IMR-90 (cell line): ENCODE results near the gene GLRX2. TPM values are rescaled to one million over a fixed set of nuclear protein-coding genes. Genes with fewer than 3 reads are reported as not detected.

Source experiments
- ATAC-seq: fragments of 200-7000 bp; cut with Tn5 transposase; 2 replicates; pipeline ENCODE4 v1.9.1; 2020; ENCODE audit warnings: low read depth, mild to moderate bottlenecking, moderate library complexity
- BruUV-seq: library from RNA; stranded (reverse); fragments of 400-500 nt; replicated peaks from 2 replicates; lab custom pipeline; 2021; lab: Mats Ljungman, UMichigan
- CTCF ChIA-PET: fragments of 300-600 bp; formaldehyde crosslinking; extraction: SDS; loops from one replicate; lab custom pipeline; 2021; ENCODE audit warnings: antibody characterized with exemption; lab: Yijun Ruan, JAX
- POLR2A ChIA-PET: fragments of 300-600 bp; sonication (Branson Sonifier 250); formaldehyde crosslinking; loops from one replicate; lab custom pipeline; 2022; ENCODE audit warnings: antibody characterized with exemption; ENCODE audit not compliant: unreplicated experiment; lab: Charles Lee
- DNase-seq: peaks from one replicate; pipeline ENCODE4 v3.0.0; 2013
- H2AFZ ChIP-seq: replicated peaks from 2 replicates; pipeline ENCODE3; 2013; ENCODE audit warnings: low read length, mild to moderate bottlenecking; ENCODE audit not compliant: poor library complexity
- H2AK5ac ChIP-seq: 2 replicates; pipeline ENCODE4 v1.6.1; 2013; ENCODE audit warnings: low read depth, low read length, inconsistent platforms
- H2AK9ac ChIP-seq: replicated peaks from 2 replicates; pipeline ENCODE3; 2013; ENCODE audit warnings: mild to moderate bottlenecking, low read depth, low read length, moderate library complexity; ENCODE audit not compliant: poor library complexity
- H2BK120ac ChIP-seq: 2 replicates; pipeline ENCODE4 v1.6.1; 2013; ENCODE audit warnings: low read depth, low read length, inconsistent platforms
- H2BK15ac ChIP-seq: 3 replicates; pipeline ENCODE4 v1.6.1; 2013; ENCODE audit warnings: low read depth, low read length, inconsistent platforms
- H2BK20ac ChIP-seq: 2 replicates; pipeline ENCODE4 v1.6.1; 2013; ENCODE audit warnings: low read depth, mild to moderate bottlenecking, inconsistent platforms, low read length, moderate library complexity
- H2BK5ac ChIP-seq: 2 replicates; pipeline ENCODE4 v1.6.1; 2013; ENCODE audit warnings: mild to moderate bottlenecking, low read depth, low read length, inconsistent platforms; ENCODE audit not compliant: poor library complexity, severe bottlenecking
- H3K14ac ChIP-seq: replicated peaks from 2 replicates; pipeline ENCODE4 v1.6.1; 2013; ENCODE audit warnings: low read depth, low read length, inconsistent platforms
- H3K18ac ChIP-seq: 2 replicates; pipeline ENCODE4 v1.6.1; 2013; ENCODE audit warnings: low read depth, low read length, control low read depth
- H3K23ac ChIP-seq: 2 replicates; pipeline ENCODE4 v1.6.1; 2013; ENCODE audit warnings: low read depth, low read length, inconsistent platforms
- H3K27ac ChIP-seq: 2 replicates; pipeline ENCODE4 v1.5.1; 2013; ENCODE audit warnings: mild to moderate bottlenecking, control low read depth, low read length; ENCODE audit not compliant: insufficient read depth
- H3K27me3 ChIP-seq: 2 replicates; pipeline ENCODE4 v1.6.1; 2013; ENCODE audit warnings: low read length; ENCODE audit not compliant: control insufficient read depth, insufficient read depth
- H3K36me3 ChIP-seq: 2 replicates; pipeline ENCODE4 v1.6.1; 2013; ENCODE audit warnings: low read length, mixed read lengths; ENCODE audit not compliant: control insufficient read depth, insufficient read depth
- H3K4ac ChIP-seq: 2 replicates; pipeline ENCODE4 v1.6.1; 2013; ENCODE audit warnings: low read depth, low read length, inconsistent platforms
- H3K4me1 ChIP-seq: 2 replicates; pipeline ENCODE4 v1.6.1; 2013; ENCODE audit warnings: low read length, mixed read lengths; ENCODE audit not compliant: control insufficient read depth, insufficient read depth
- H3K4me2 ChIP-seq: 2 replicates; pipeline ENCODE4 v1.6.1; 2013; ENCODE audit warnings: low read depth, mild to moderate bottlenecking, control low read depth, low read length, moderate library complexity
- H3K4me3 ChIP-seq: 2 replicates; pipeline ENCODE4 v1.5.1; 2013; ENCODE audit warnings: low read depth, mild to moderate bottlenecking, control low read depth, low read length, moderate library complexity; ENCODE audit not compliant: insufficient read depth
- H3K56ac ChIP-seq: 2 replicates; pipeline ENCODE4 v1.6.1; 2013; ENCODE audit warnings: low read length, inconsistent platforms; ENCODE audit not compliant: insufficient read depth; ENCODE audit errors: extremely low read depth
- H3K79me1 ChIP-seq, 2 experiments: 2 replicates each; pipeline ENCODE4 v1.6.1; 2013; ENCODE audit warnings: low read length in 2 of 2, inconsistent platforms in 1 of 2, low read depth in 1 of 2
- H3K9ac ChIP-seq: 2 replicates; pipeline ENCODE4 v1.6.1; 2013; ENCODE audit warnings: low read depth, low read length, control low read depth
- H3K9me1 ChIP-seq: 2 replicates; pipeline ENCODE4 v1.6.1; 2013; ENCODE audit warnings: low read length, inconsistent platforms; ENCODE audit not compliant: insufficient read depth
- H3K9me3 ChIP-seq: 2 replicates; pipeline ENCODE4 v1.6.1; 2013; ENCODE audit warnings: low read length; ENCODE audit not compliant: control insufficient read depth, insufficient read depth
- H4K20me1 ChIP-seq: 2 replicates; pipeline ENCODE4 v1.6.1; 2013; ENCODE audit warnings: low read length, inconsistent platforms; ENCODE audit not compliant: insufficient read depth
- H4K5ac ChIP-seq: 2 replicates; pipeline ENCODE4 v1.6.1; 2013; ENCODE audit warnings: mild to moderate bottlenecking, low read depth, low read length, control low read depth
- H4K8ac ChIP-seq, 2 experiments: 2 replicates each; pipeline ENCODE4 v1.6.1; 2013; ENCODE audit warnings: low read depth in 2 of 2, low read length in 2 of 2, control low read depth in 1 of 2, inconsistent platforms in 1 of 2
- H4K91ac ChIP-seq: 2 replicates; pipeline ENCODE4 v1.6.1; 2013; ENCODE audit warnings: low read depth, low read length, inconsistent platforms; ENCODE audit not compliant: insufficient read depth
- BHLHE40 ChIP-seq: fragments of 150-350 bp; IDR thresholded peaks from 2 replicates; pipeline ENCODE4 v1.6.1; 2016; ENCODE audit warnings: mild to moderate bottlenecking, low read depth, low read length
- CEBPB ChIP-seq: IDR thresholded peaks from 2 replicates; pipeline ENCODE4 v1.6.1; 2012; ENCODE audit warnings: low read depth, low read length, improper control_type of control experiment
- CHD1 ChIP-seq: IDR thresholded peaks from 2 replicates; pipeline ENCODE4 v1.6.1; 2012; ENCODE audit warnings: low read depth, low read length, improper control_type of control experiment
- CTCF ChIP-seq: conservative IDR thresholded peaks from 2 replicates; pipeline ENCODE4 v1.5.1; 2012; ENCODE audit warnings: mild to moderate bottlenecking, low read depth, low read length, improper control_type of control experiment
- ELK1 ChIP-seq: fragments of 150-350 bp; IDR thresholded peaks from 2 replicates; pipeline ENCODE4 v1.6.1; 2016; ENCODE audit warnings: low read depth, mild to moderate bottlenecking, low read length, moderate library complexity, borderline replicate concordance
- FOS ChIP-seq: fragments of 150-350 bp; IDR thresholded peaks from 2 replicates; pipeline ENCODE4 v1.6.1; 2016; ENCODE audit warnings: low read depth, low read length
- MAFK ChIP-seq: IDR thresholded peaks from 2 replicates; pipeline ENCODE4 v1.6.1; 2012; ENCODE audit warnings: low read depth, low read length, improper control_type of control experiment
- MAZ ChIP-seq: IDR thresholded peaks from 2 replicates; pipeline ENCODE4 v1.6.1; 2012; ENCODE audit warnings: low read depth, mild to moderate bottlenecking, low read length, improper control_type of control experiment, moderate library complexity, borderline replicate concordance
- MXI1 ChIP-seq: IDR thresholded peaks from 2 replicates; pipeline ENCODE4 v1.6.1; 2012; ENCODE audit warnings: low read depth, mild to moderate bottlenecking, low read length, moderate library complexity, borderline replicate concordance
- NFE2L2 ChIP-seq: fragments of 150-350 bp; IDR thresholded peaks from 2 replicates; pipeline ENCODE4 v1.6.1; 2016; ENCODE audit warnings: low read depth, mild to moderate bottlenecking, low read length
- RAD21 ChIP-seq: IDR thresholded peaks from 2 replicates; pipeline ENCODE4 v1.6.1; 2012; ENCODE audit warnings: low read length, improper control_type of control experiment
- RCOR1 ChIP-seq: IDR thresholded peaks from 2 replicates; pipeline ENCODE4 v1.6.1; 2012; ENCODE audit warnings: mild to moderate bottlenecking, low read length, improper control_type of control experiment; ENCODE audit not compliant: insufficient replicate concordance
- WGBS, 2 experiments: methylation state at CpG; one replicate each; pipeline versions ENCODE4 v1.1.5 to v1.1.7; 2013; ENCODE audit warnings: missing lambda C conversion rate in 2 of 2; ENCODE audit not compliant: insufficient read length in 1 of 2; ENCODE audit errors: extremely low coverage in 2 of 2; 5-methylcytosine and 5-hydroxymethylcytosine counted together
- dilution Hi-C: fragments of 300-500 bp; cut with HindIII; formaldehyde crosslinking; loops from one replicate; pipeline ENCODE4 v1.14.3; 2018; ENCODE audit warnings: low sequenced_read_pairs; ENCODE audit not compliant: unreplicated experiment
- in situ Hi-C: fragments of 300-500 bp; cut with MboI; formaldehyde crosslinking; loops from 3 replicates; pipeline ENCODE4 v1.14.3; 2019; ENCODE audit warnings: low sequenced_read_pairs, inconsistent platforms, mixed read lengths
- intact Hi-C: fragments of 100-400 bp; cut with micrococcal nuclease; formaldehyde crosslinking; loops from 2 replicates; pipeline ENCODE4 v1.10.0; 2022
- polyA plus RNA-seq, 3 experiments: library from polyadenylated mRNA; depleted of rRNA; stranded (reverse); fragments of >200 nt; gene quantifications; 2 replicates each; pipeline ENCODE4 v1.2.3, GENCODE V29; 2012; ENCODE audit warnings: low replicate concordance in 1 of 3
- total RNA-seq: library from RNA; depleted of rRNA; stranded (reverse); fragments of >200 nt; gene quantifications from 2 replicates; pipeline ENCODE4 v1.2.3, GENCODE V29; 2012

The GLRX2 gene
- total and polyA plus RNA-seq, 2 of the 4 experiments (the other 2 are of a cell fraction) = 2.0 to 15.9 TPM

GRCh38 chr1:193085263-193085662 is 20.0 kb downstream of the GLRX2 start:
- H3K9ac ChIP-seq = no peak overlapping the region
- in situ Hi-C loops = no loop called here
- H2BK20ac ChIP-seq = no peak overlapping the region
- CTCF ChIA-PET = interaction anchor here (0.6 kb wide), 1 partner anchor 250 kb away, joined by 10 read pairs; no protein-coding TSS in a partner anchor
- dilution Hi-C loops = no loop called here
- H2AFZ ChIP-seq = no peak overlapping the region
- H2AK5ac ChIP-seq = no peak overlapping the region
- no peak overlapping the region for H2BK15ac ChIP-seq
- TF ChIP-seq CEBPB (no peak), CHD1 (no peak), MXI1 (no peak), MAZ (no peak), CTCF (no peak), FOS (no peak), BHLHE40 (no peak), RAD21 (no peak), RCOR1 (no peak), NFE2L2 (no peak), ELK1 (no peak), MAFK (no peak)
- H3K9me3 ChIP-seq = no peaks in the 10 kb centered on the region
- no peak overlapping the region for H2BK5ac ChIP-seq
- no peak overlapping the region for H2AK9ac ChIP-seq
- no peak for ATAC-seq
- no peak overlapping the region for H3K4me2 ChIP-seq
- H4K8ac ChIP-seq = no peak overlapping the region
- H3K18ac ChIP-seq = no peak overlapping the region
- no peak overlapping the region for H3K4me3 ChIP-seq
- H3K23ac ChIP-seq = no peak overlapping the region
- H3K27me3 ChIP-seq = no peaks in the 10 kb centered on the region
- no peak overlapping the region for H2BK120ac ChIP-seq
- H3K4ac ChIP-seq = no peak overlapping the region
- H3K27ac ChIP-seq = no peak overlapping the region
- no TSS peak for BruUV-seq
- no peak overlapping the region for H4K5ac ChIP-seq
- no peak for DNase-seq
- no peak overlapping the region for H4K91ac ChIP-seq
- no peak overlapping the region for H3K56ac ChIP-seq
- POLR2A ChIA-PET = no interaction called here
- H3K79me1 ChIP-seq = no peaks in the 10 kb centered on the region; a peak in 1 of 4 replicates
- no peak overlapping the region for H3K14ac ChIP-seq
- H4K20me1 ChIP-seq = no peaks in the 10 kb centered on the region
- H3K9me1 ChIP-seq = no peaks in the 10 kb centered on the region
- no CpG with 5 or more reads among the region's 1 CpG for WGBS, 2 experiments
- H3K36me3 ChIP-seq = peaks cover 22% of the 10 kb centered on the region
- intact Hi-C loops = no loop called here
- no peaks in the 10 kb centered on the region for H3K4me1 ChIP-seq
